Measurements from ENCODE around the gene FAM13C. TPM values are rescaled to one million over a fixed set of nuclear protein-coding genes. Genes with fewer than 3 reads are reported as not detected.

Gene FAM13C
- total and polyA plus RNA-seq, 2 of the 4 experiments (the other 2 are of a cell fraction): 1.6 to 2.9 TPM

DNA sequence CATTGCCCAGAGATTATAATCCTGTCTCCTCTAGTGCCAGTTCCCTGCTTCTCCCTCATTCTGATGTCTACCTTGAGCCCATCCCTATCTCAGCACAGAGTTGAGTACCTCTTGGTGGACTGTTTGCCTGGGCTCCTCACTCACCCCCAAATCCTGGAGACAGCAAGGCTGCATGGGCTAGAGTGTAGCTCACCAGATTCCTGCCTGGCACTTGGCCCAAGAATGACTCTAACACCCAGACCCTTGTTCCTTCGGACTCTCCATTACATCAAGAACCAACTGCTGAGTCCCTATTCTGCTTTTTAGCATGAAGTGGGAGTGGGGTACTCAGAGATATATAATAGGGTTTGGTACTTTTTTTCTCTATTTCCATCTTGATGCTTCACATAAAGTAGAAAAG is 22.1 kb downstream of the FAM13C start:
- H3K4me1 ChIP-seq (ENCODE audit: control insufficient read depth, insufficient read depth, low read length): peaks cover 13% of the 10 kb centered on the region
- no peak overlapping the region for H3K4me2 ChIP-seq (ENCODE audit: low read depth, low read length)
- no peak overlapping the region for H3K56ac ChIP-seq (ENCODE audit: extremely low read depth, insufficient read depth, low read length)
- no peak overlapping the region for H3K4me3 ChIP-seq (ENCODE audit: insufficient read depth, low read depth, low read length)
- no peak for TF ChIP-seq MAZ (IDR thresholded peaks at IDR 0.05; ENCODE audit: borderline replicate concordance, low read depth, low read length)
- no peak for TF ChIP-seq NFE2L2 (IDR thresholded peaks at IDR 0.05; ENCODE audit: low read depth, low read length)
- no peak for TF ChIP-seq CHD1 (IDR thresholded peaks at IDR 0.05; ENCODE audit: low read depth, low read length)
- TF ChIP-seq CTCF (conservative IDR thresholded peaks at IDR 0.05; ENCODE audit: low read depth, low read length): no peak
- TF ChIP-seq, protein P1, sequence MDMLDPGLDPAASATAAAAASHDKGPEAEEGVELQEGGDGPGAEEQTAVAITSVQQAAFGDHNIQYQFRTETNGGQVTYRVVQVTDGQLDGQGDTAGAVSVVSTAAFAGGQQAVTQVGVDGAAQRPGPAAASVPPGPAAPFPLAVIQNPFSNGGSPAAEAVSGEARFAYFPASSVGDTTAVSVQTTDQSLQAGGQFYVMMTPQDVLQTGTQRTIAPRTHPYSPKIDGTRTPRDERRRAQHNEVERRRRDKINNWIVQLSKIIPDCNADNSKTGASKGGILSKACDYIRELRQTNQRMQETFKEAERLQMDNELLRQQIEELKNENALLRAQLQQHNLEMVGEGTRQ (IDR thresholded peaks at IDR 0.05; ENCODE audit: low read depth, low read length): no peak
- TF ChIP-seq MAFK (IDR thresholded peaks at IDR 0.05; ENCODE audit: low read depth, low read length): no peak
- no peak for TF ChIP-seq SMC3 (IDR thresholded peaks at IDR 0.05; ENCODE audit: low read depth, low read length)
- no peak for TF ChIP-seq ELK1 (IDR thresholded peaks at IDR 0.05; ENCODE audit: borderline replicate concordance, low read depth, low read length)
- no peak for TF ChIP-seq BHLHE40 (IDR thresholded peaks at IDR 0.05; ENCODE audit: low read depth, low read length)
- TF ChIP-seq POLR2A (IDR thresholded peaks at IDR 0.05; ENCODE audit: low read depth, low read length): no peak
- TF ChIP-seq MXI1 (IDR thresholded peaks at IDR 0.05; ENCODE audit: borderline replicate concordance, low read depth, low read length): no peak
- TF ChIP-seq CEBPB (IDR thresholded peaks at IDR 0.05; ENCODE audit: low read depth, low read length): no peak
- no peak for TF ChIP-seq FOS (IDR thresholded peaks at IDR 0.05; ENCODE audit: low read depth, low read length)
- TF ChIP-seq RCOR1 (IDR thresholded peaks at IDR 0.05; ENCODE audit: insufficient replicate concordance, low read length): no peak
- no peaks in the 10 kb centered on the region for H3K36me3 ChIP-seq (ENCODE audit: control insufficient read depth, insufficient read depth, low read length)
- ChIA-PET POLR2A (ENCODE audit: unreplicated experiment) (no interaction called here), CTCF (no interaction called here)
- H2AK5ac ChIP-seq (ENCODE audit: low read depth, low read length): peak overlapping the region; percentile 48; the same call in 1 of the 2 replicates
- no peak overlapping the region for H2BK120ac ChIP-seq (ENCODE audit: low read depth, low read length)
- H4K5ac ChIP-seq (ENCODE audit: low read depth, low read length): peak overlapping the region; percentile 68; the same call in 1 of the 2 replicates
- no peak overlapping the region for H4K8ac ChIP-seq (ENCODE audit: low read depth in 2 of 2, low read length in 2 of 2)
- intact Hi-C loops (cut with micrococcal nuclease) (no loop called here), dilution Hi-C loops (cut with HindIII; ENCODE audit: low sequenced_read_pairs, unreplicated experiment) (no loop called here), in situ Hi-C loops (cut with MboI; ENCODE audit: low sequenced_read_pairs) (no loop called here)
- H3K9me1 ChIP-seq (ENCODE audit: insufficient read depth, low read length): peaks cover 12% of the 10 kb centered on the region; the same call in 1 of the 2 replicates
- no peak overlapping the region for H3K9ac ChIP-seq (ENCODE audit: low read depth, low read length)
- H2BK5ac ChIP-seq (ENCODE audit: low read depth, low read length, poor library complexity, severe bottlenecking): peak overlapping the region; percentile 27
- H3K14ac ChIP-seq (replicated peaks; ENCODE audit: low read depth, low read length): 0 out of 2 replicates have a peak overlapping the region, but pooled peaks have one; percentile 37
- H2AK9ac ChIP-seq (replicated peaks; ENCODE audit: low read depth, low read length, poor library complexity): no peak overlapping the region
- peak overlapping the region; percentile 61; the same call in 1 of the 2 replicates for H3K18ac ChIP-seq (ENCODE audit: low read depth, low read length)
- peak; percentile 4 for DNase-seq
- H2BK20ac ChIP-seq (ENCODE audit: low read depth, low read length): no peak overlapping the region
- no peak for ATAC-seq (ENCODE audit: low read depth)
- WGBS, 2 experiments (ENCODE audit: extremely low coverage in 2 of 2, insufficient read length in 1 of 2): no CpG with 5 or more reads among the region's 1 CpG
- no peak overlapping the region for H3K23ac ChIP-seq (ENCODE audit: low read depth, low read length)
- H3K27ac ChIP-seq (ENCODE audit: insufficient read depth, low read length): no peak overlapping the region
- H3K4ac ChIP-seq (ENCODE audit: low read depth, low read length): 0 out of 2 replicates have a peak overlapping the region, but pooled peaks have one; percentile 36
- H3K27me3 ChIP-seq (ENCODE audit: control insufficient read depth, insufficient read depth, low read length): no peaks in the 10 kb centered on the region
- H2AFZ ChIP-seq (replicated peaks; ENCODE audit: low read length, poor library complexity): no peak overlapping the region
- no peak overlapping the region for H2BK15ac ChIP-seq (ENCODE audit: low read depth, low read length)
- no peaks in the 10 kb centered on the region for H4K20me1 ChIP-seq (ENCODE audit: insufficient read depth, low read length)
- H3K79me1 ChIP-seq (ENCODE audit: low read depth in 1 of 2, low read length in 2 of 2): no peaks in the 10 kb centered on the region
- BruUV-seq (replicated peaks): no TSS peak
- H4K91ac ChIP-seq (ENCODE audit: insufficient read depth, low read depth, low read length): no peak overlapping the region
- H3K9me3 ChIP-seq (ENCODE audit: control insufficient read depth, insufficient read depth, low read length): no peaks in the 10 kb centered on the region
